ENCODE measurements around the gene CSGALNACT2. TPM values are rescaled to one million over a fixed set of nuclear protein-coding genes. Genes with fewer than 3 reads are reported as not detected.

The CSGALNACT2 gene
- total RNA-seq, 1 experiment from 2014 or later = 5.1 TPM

GRCh38 chr10:43127442-43127841, 10.8 kb upstream of the CSGALNACT2 start:
- CTCF ChIA-PET = no interaction called here

GRCh38 chr10:43128331-43128730, 9.9 kb upstream of the CSGALNACT2 start:
- ChIA-PET CTCF (no interaction called here), POLR2A (no interaction called here)
- no peak overlapping the region for H3K4me3 Mint-ChIP-seq
- no peaks in the 10 kb centered on the region for H3K27me3 Mint-ChIP-seq (ENCODE audit: low read depth)
- DNase-seq (ENCODE audit: low spot score) (no peak), ATAC-seq (no peak)
- peaks cover 4% of the 10 kb centered on the region; the same call in 1 of the 2 replicates for H3K4me1 Mint-ChIP-seq
- H3K27ac Mint-ChIP-seq = no peak overlapping the region
- H3K9me3 Mint-ChIP-seq = no peaks in the 10 kb centered on the region
- no peaks in the 10 kb centered on the region for H3K36me3 Mint-ChIP-seq
- TF ChIP-seq ESRRA (CRISPR knock-in tag; IDR thresholded peaks at IDR 0.05; ENCODE audit: borderline replicate concordance) (no peak), TEAD1 (CRISPR knock-in tag; IDR thresholded peaks at IDR 0.05) (no peak), ZNF263 (CRISPR knock-in tag; IDR thresholded peaks at IDR 0.05; ENCODE audit: low read depth) (no peak), ETV6 (CRISPR knock-in tag; IDR thresholded peaks at IDR 0.05) (no peak), ZNF138 (CRISPR knock-in tag; conservative IDR thresholded peaks at IDR 0.05) (no peak), CTCF (IDR thresholded peaks at IDR 0.05) (no peak), PRRX2 (CRISPR knock-in tag; IDR thresholded peaks at IDR 0.05) (no peak), FOXP4 (CRISPR knock-in tag; IDR thresholded peaks at IDR 0.05) (no peak)
- TF ChIP-seq, protein P1, sequence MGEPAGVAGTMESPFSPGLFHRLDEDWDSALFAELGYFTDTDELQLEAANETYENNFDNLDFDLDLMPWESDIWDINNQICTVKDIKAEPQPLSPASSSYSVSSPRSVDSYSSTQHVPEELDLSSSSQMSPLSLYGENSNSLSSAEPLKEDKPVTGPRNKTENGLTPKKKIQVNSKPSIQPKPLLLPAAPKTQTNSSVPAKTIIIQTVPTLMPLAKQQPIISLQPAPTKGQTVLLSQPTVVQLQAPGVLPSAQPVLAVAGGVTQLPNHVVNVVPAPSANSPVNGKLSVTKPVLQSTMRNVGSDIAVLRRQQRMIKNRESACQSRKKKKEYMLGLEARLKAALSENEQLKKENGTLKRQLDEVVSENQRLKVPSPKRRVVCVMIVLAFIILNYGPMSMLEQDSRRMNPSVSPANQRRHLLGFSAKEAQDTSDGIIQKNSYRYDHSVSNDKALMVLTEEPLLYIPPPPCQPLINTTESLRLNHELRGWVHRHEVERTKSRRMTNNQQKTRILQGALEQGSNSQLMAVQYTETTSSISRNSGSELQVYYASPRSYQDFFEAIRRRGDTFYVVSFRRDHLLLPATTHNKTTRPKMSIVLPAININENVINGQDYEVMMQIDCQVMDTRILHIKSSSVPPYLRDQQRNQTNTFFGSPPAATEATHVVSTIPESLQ (CRISPR knock-in tag; IDR thresholded peaks at IDR 0.05) = no peak
- TF ChIP-seq, protein P2, sequence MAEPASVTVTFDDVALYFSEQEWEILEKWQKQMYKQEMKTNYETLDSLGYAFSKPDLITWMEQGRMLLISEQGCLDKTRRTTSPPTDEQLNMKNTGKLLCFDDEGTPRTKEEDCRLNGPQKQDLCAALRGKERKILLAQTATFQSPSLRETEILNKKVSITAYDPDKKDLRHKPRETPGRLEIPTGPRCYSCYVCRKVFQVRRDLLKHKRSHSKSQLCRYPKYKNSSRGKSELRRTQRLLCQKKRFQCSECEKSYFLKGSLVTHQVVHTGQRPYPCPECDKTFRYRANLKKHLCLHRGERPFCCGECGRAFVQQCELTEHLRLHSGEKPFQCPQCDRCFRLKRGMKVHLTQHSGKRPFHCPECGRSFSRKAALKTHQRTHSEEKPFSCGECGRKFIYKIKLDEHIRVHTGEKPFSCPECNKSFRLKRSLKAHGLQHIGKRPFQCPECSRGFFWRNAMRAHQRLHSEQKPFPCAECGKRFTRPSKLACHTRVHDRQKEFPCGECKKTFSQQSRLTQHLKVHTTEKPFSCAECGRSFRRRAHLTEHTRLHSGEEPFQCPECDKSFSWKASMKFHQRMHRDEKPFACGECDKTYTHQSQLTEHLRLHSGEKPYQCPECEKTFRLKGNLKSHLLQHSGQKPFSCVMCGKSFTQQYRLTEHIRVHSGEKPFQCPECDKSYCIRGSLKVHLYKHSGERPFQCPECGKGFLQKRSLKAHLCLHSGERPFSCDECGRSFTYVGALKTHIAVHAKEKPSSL (CRISPR knock-in tag; conservative IDR thresholded peaks at IDR 0.05) = no peak

More at GRCh38 chr10:43127442-43127841, 10.8 kb upstream of the CSGALNACT2 start:
- POLR2A ChIA-PET = no interaction called here
- Mint-ChIP-seq H3K4me3 (no peak overlapping the region), H3K27me3 (ENCODE audit: low read depth) (no peaks in the 10 kb centered on the region), H3K4me1 (peaks cover 4% of the 10 kb centered on the region; the same call in 1 of the 2 replicates), H3K9me3 (no peaks in the 10 kb centered on the region), H3K27ac (no peak overlapping the region), H3K36me3 (no peaks in the 10 kb centered on the region)
- TF ChIP-seq, protein P3, sequence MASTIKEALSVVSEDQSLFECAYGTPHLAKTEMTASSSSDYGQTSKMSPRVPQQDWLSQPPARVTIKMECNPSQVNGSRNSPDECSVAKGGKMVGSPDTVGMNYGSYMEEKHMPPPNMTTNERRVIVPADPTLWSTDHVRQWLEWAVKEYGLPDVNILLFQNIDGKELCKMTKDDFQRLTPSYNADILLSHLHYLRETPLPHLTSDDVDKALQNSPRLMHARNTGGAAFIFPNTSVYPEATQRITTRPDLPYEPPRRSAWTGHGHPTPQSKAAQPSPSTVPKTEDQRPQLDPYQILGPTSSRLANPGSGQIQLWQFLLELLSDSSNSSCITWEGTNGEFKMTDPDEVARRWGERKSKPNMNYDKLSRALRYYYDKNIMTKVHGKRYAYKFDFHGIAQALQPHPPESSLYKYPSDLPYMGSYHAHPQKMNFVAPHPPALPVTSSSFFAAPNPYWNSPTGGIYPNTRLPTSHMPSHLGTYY (CRISPR knock-in tag; IDR thresholded peaks at IDR 0.05) = no peak
- TF ChIP-seq NR2C2 (CRISPR knock-in tag; IDR thresholded peaks at IDR 0.05) = no peak
- no peak for TF ChIP-seq ZNF671 (CRISPR knock-in tag; IDR thresholded peaks at IDR 0.05)
- TF ChIP-seq JUN (CRISPR knock-in tag; IDR thresholded peaks at IDR 0.05) = no peak
- no peak for TF ChIP-seq TP53 (CRISPR knock-in tag; IDR thresholded peaks at IDR 0.05)
- TF ChIP-seq ZNF317 (CRISPR knock-in tag; IDR thresholded peaks at IDR 0.05; ENCODE audit: borderline replicate concordance, low read depth) = no peak
- TF ChIP-seq CDX4 (CRISPR knock-in tag; IDR thresholded peaks at IDR 0.05; ENCODE audit: borderline replicate concordance) = no peak
- TF ChIP-seq SMAD3 (CRISPR knock-in tag; IDR thresholded peaks at IDR 0.05; ENCODE audit: borderline replicate concordance) = no peak
- TF ChIP-seq ZSCAN18 (CRISPR knock-in tag; IDR thresholded peaks at IDR 0.05) = no peak
- no peak for TF ChIP-seq SOX15 (CRISPR knock-in tag; IDR thresholded peaks at IDR 0.05)
- no peak for TF ChIP-seq GRHL2 (CRISPR knock-in tag; IDR thresholded peaks at IDR 0.05; ENCODE audit: insufficient replicate concordance, severe bottlenecking)
- no peak for TF ChIP-seq RORB (CRISPR knock-in tag; IDR thresholded peaks at IDR 0.05)
- no peak for TF ChIP-seq E2F1 (CRISPR knock-in tag; IDR thresholded peaks at IDR 0.05)
- TF ChIP-seq MXD4 (CRISPR knock-in tag; IDR thresholded peaks at IDR 0.05; ENCODE audit: borderline replicate concordance) = no peak
- ATAC-seq (no peak), DNase-seq (ENCODE audit: low spot score) (no peak)
